ENCODE data around the gene ATP11A. TPM values are rescaled to one million over a fixed set of nuclear protein-coding genes. Genes with fewer than 3 reads are reported as not detected.

ATP11A gene
- total and polyA plus RNA-seq, 2 experiments from 2014 or later, result 12.3 to 52.6 TPM

- TF ChIP-seq CREB1 (CRISPR knock-in tag; IDR thresholded peaks at IDR 0.05; ENCODE audit: low read depth), result no peak
- no peak for TF ChIP-seq ETS1 (IDR thresholded peaks at IDR 0.05)
- TF ChIP-seq ZNF331 (CRISPR knock-in tag; IDR thresholded peaks at IDR 0.05; ENCODE audit: low read depth), result no peak
- no peak for TF ChIP-seq REST (IDR thresholded peaks at IDR 0.05; ENCODE audit: unreplicated experiment)
- TF ChIP-seq NANOG (IDR thresholded peaks at IDR 0.05; ENCODE audit: borderline replicate concordance), result no peak
- Histone ChIP-seq H2AFZ (no peak overlapping the region), H3K4me2 (no peak overlapping the region), H3K27ac (ENCODE audit: low read depth) (no peak overlapping the region), H3K79me2 (replicated peaks; ENCODE audit: insufficient read depth) (no peaks in the 10 kb centered on the region), H3K4me3 (no peak overlapping the region), H3K9me2 (ENCODE audit: insufficient read depth) (no peaks in the 10 kb centered on the region), H4K20me1 (replicated peaks; ENCODE audit: insufficient read depth) (no peaks in the 10 kb centered on the region), H3K4me1 (ENCODE audit: insufficient read depth) (no peaks in the 10 kb centered on the region), H3F3A (replicated peaks; ENCODE audit: low read depth) (no peaks in the 10 kb centered on the region), H3K27me3 (ENCODE audit: insufficient read depth) (no peaks in the 10 kb centered on the region), H3K36me3 (ENCODE audit: insufficient read depth) (no peaks in the 10 kb centered on the region)
- ATAC-seq (no peak), DNase-seq (ENCODE audit: low spot score) (no peak)
- Mint-ChIP-seq H3K4me3 (no peak overlapping the region), H3K27me3 (ENCODE audit: insufficient read depth, low read depth, poor library complexity) (peaks cover 20% of the 10 kb centered on the region), H3K36me3 (ENCODE audit: low read depth) (peaks cover 63% of the 10 kb centered on the region), H3K9me3 (peaks cover 11% of the 10 kb centered on the region; the same call in 2 of the 3 replicates), H3K27ac (no peak overlapping the region), H3K4me1 (peaks cover 7% of the 10 kb centered on the region)
Measured at GRCh38 chr13:112874751-112875300, 185.0 kb downstream of the ATP11A start.

- no peaks in the 10 kb centered on the region for H3K4me1 ChIP-seq (ENCODE audit: insufficient read depth)
- H3K4me3 Mint-ChIP-seq, result no peak overlapping the region
- DNase-seq (ENCODE audit: low spot score) (no peak), ATAC-seq (no peak)
- H4K20me1 ChIP-seq (replicated peaks; ENCODE audit: insufficient read depth), result no peaks in the 10 kb centered on the region
- no peak overlapping the region for H2AFZ ChIP-seq
- no peak overlapping the region for H3K4me2 ChIP-seq
- TF ChIP-seq EZH2phosphoT487 (IDR thresholded peaks at IDR 0.05; ENCODE audit: unreplicated experiment) (no peak), STAT1 (IDR thresholded peaks at IDR 0.05; ENCODE audit: unreplicated experiment) (no peak), ZNF462 (CRISPR knock-in tag; IDR thresholded peaks at IDR 0.05) (no peak), CREB1 (CRISPR knock-in tag; IDR thresholded peaks at IDR 0.05; ENCODE audit: low read depth) (no peak), JUNB (IDR thresholded peaks at IDR 0.05; ENCODE audit: unreplicated experiment) (no peak), POLR2AphosphoS5 (IDR thresholded peaks at IDR 0.05; ENCODE audit: low read depth) (no peak), EZH2 (IDR thresholded peaks at IDR 0.05; ENCODE audit: low read depth, unreplicated experiment) (no peak), NANOG (IDR thresholded peaks at IDR 0.05; ENCODE audit: borderline replicate concordance) (no peak), ZNF331 (CRISPR knock-in tag; IDR thresholded peaks at IDR 0.05; ENCODE audit: low read depth) (no peak)
- no peak overlapping the region for H3K27ac ChIP-seq (ENCODE audit: low read depth)
- H3K4me1 Mint-ChIP-seq, result peaks cover 7% of the 10 kb centered on the region
- no peaks in the 10 kb centered on the region for H3K27me3 ChIP-seq (ENCODE audit: insufficient read depth)
- no peaks in the 10 kb centered on the region for H3K36me3 ChIP-seq (ENCODE audit: insufficient read depth)
- H3F3A ChIP-seq (replicated peaks; ENCODE audit: low read depth), result no peaks in the 10 kb centered on the region
- H3K9me2 ChIP-seq (ENCODE audit: insufficient read depth), result no peaks in the 10 kb centered on the region
- H3K36me3 Mint-ChIP-seq (ENCODE audit: low read depth), result peaks cover 63% of the 10 kb centered on the region
- no peaks in the 10 kb centered on the region for H3K79me2 ChIP-seq (replicated peaks; ENCODE audit: insufficient read depth)
- H3K9me3 Mint-ChIP-seq, result peaks cover 11% of the 10 kb centered on the region; the same call in 2 of the 3 replicates
- no peak overlapping the region for H3K27ac Mint-ChIP-seq
- H3K4me3 ChIP-seq, result no peak overlapping the region
- H3K27me3 Mint-ChIP-seq (ENCODE audit: insufficient read depth, low read depth, poor library complexity), result peaks cover 21% of the 10 kb centered on the region
Measured at GRCh38 chr13:112875627-112876026, 185.8 kb downstream of the ATP11A start.

Data from GM23338 (cell line).